Muscle of leg (tissue), 11 donors: ENCODE results near the gene INO80C. TPM values are rescaled to one million over a fixed set of nuclear protein-coding genes. Genes with fewer than 3 reads are reported as not detected.

Source experiments
- DNase-seq: peaks from one replicate; pipeline ENCODE4 v3.0.0; 2013
- H3K27ac ChIP-seq: one replicate; pipeline ENCODE4 v1.5.1; 2013; ENCODE audit warnings: mild to moderate bottlenecking, low read length, control low read depth
- H3K27me3 ChIP-seq: one replicate; pipeline ENCODE4 v1.6.1; 2013; ENCODE audit warnings: low read length; ENCODE audit not compliant: control insufficient read depth, insufficient read depth
- H3K36me3 ChIP-seq: one replicate; pipeline ENCODE4 v1.6.1; 2013; ENCODE audit warnings: low read length; ENCODE audit not compliant: control insufficient read depth, insufficient read depth
- H3K4me1 ChIP-seq: one replicate; pipeline ENCODE4 v1.6.1; 2013; ENCODE audit warnings: low read length; ENCODE audit not compliant: control insufficient read depth, insufficient read depth
- H3K4me3 ChIP-seq: one replicate; pipeline ENCODE4 v1.5.1; 2013; ENCODE audit warnings: low read length, control low read depth
- H3K9me3 ChIP-seq: replicated peaks from 2 replicates; pipeline ENCODE4 v1.6.1; 2013; ENCODE audit warnings: low read depth, low read length; ENCODE audit not compliant: control insufficient read depth
- WGBS: methylation state at CpG from one replicate; pipeline ENCODE4 v1.1.5; 2013; ENCODE audit warnings: missing lambda C conversion rate; ENCODE audit not compliant: insufficient coverage; 5-methylcytosine and 5-hydroxymethylcytosine counted together
- polyA plus RNA-seq, 8 donors: library from polyadenylated mRNA; unstranded; fragments of 120-200 nt; gene quantifications; one replicate each; pipeline versions ENCODE4 v1.2.1 to v1.2.3, GENCODE V29; 2013; ENCODE audit warnings: inconsistent platforms in 1 of 8, low replicate concordance in 1 of 8; ENCODE audit not compliant: insufficient read length in 8 of 8, insufficient read depth in 1 of 8
- total RNA-seq: library from RNA; stranded (reverse); fragments of 120-200 nt; gene quantifications from one replicate; pipeline ENCODE4 v1.2.4, GENCODE V29; 2013

Gene INO80C
- total and polyA plus RNA-seq, 9 donors = 5.4 to 33.4 (median 24.8) TPM

DNA sequence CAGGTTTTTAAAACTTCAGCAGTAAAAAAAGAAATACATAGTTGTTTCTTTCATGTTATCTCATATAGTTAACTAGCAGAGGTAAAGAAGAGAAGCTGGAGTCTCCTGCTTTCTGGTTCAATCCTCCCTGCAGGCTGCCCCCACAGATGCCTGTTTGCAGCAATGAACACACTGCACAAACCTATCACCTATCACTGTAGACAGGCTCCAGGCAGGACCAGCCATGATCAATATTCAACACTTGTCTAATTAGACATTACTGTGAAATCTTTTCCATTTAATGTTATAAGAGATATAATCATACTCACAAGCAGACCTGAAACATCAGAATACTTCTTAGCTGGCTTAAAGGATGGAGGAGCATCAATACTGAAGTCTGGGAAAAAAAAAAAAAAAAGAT lies 19.8 kb downstream of the INO80C start:
- H3K9me3 ChIP-seq = no peaks in the 10 kb centered on the region
- H3K27me3 ChIP-seq = no peaks in the 10 kb centered on the region
- no peak overlapping the region for H3K27ac ChIP-seq
- H3K36me3 ChIP-seq = no peaks in the 10 kb centered on the region
- H3K4me1 ChIP-seq = no peaks in the 10 kb centered on the region
- DNase-seq = no peak
- H3K4me3 ChIP-seq = no peak overlapping the region

DNA sequence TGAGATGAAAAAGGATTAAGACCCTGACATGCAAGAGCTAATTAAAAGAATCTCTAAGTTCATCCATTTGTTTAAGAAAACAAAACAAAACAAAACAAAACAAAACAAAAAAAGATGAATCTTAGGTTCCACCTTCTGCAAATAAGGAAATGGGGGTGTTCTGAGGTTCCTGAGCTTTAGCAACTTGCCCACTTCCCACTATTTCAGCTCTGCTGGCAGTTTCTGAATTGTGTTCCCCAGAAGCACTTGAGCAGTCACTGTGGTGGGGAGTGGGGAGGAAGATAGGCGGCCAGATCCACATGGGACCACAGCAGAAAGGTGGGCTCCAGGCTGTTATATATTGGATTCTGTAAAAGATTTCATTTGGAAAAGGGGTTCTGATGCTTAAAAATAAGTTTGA lies 20.3 kb downstream of the INO80C start:
- WGBS = 86% methylated on average over 1 of the region's 1 CpG
- no peaks in the 10 kb centered on the region for H3K27me3 ChIP-seq
- H3K4me1 ChIP-seq = no peaks in the 10 kb centered on the region
- H3K9me3 ChIP-seq = no peaks in the 10 kb centered on the region
- no peak overlapping the region for H3K4me3 ChIP-seq
- H3K36me3 ChIP-seq = no peaks in the 10 kb centered on the region
- H3K27ac ChIP-seq = no peak overlapping the region
- peak; percentile 41 for DNase-seq

DNA sequence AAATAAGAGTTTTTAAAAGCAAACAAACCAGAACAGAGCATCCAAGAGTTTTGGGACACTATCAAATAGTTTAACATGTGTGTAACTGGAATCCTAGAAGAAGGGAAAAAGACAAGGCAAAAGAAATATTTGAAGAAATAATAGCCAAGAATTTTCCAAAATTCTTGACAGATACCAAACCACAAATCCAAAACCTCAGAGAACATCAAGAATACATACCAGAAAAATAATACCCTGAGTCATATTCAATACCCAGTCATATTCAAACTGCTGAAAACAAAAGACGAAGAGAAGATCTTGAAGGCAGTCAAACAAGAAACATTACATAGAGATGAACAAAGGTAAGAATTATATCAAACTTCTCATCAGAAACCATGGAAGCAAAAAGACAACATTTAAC lies 22.9 kb downstream of the INO80C start:
- Histone ChIP-seq H3K36me3 (no peaks in the 10 kb centered on the region), H3K27ac (no peak overlapping the region), H3K9me3 (no peaks in the 10 kb centered on the region), H3K4me3 (no peak overlapping the region), H3K4me1 (no peaks in the 10 kb centered on the region), H3K27me3 (no peaks in the 10 kb centered on the region)
- WGBS = no CpG with 5 or more reads among the region's 1 CpG
- no peak for DNase-seq

DNA sequence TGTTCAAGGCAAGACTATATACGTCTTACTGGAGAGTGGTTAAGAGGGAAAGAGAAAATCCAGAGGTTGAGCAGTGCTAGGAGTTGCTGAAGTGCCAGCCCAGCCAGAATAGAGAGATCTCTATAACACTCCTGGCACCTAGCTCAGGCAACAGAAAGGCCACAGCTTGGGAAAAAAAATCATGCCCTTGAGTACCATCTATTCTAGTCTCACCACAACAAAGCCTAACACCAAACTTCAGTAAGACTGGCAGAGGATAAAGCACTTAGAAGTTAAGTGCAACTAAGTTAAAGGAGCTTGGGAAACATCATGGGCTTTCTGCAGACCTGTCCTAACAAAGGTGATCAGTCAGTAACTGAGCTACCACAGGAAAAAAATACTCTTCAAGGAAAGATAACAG lies 24.2 kb downstream of the INO80C start:
- Histone ChIP-seq H3K27ac (no peak overlapping the region), H3K27me3 (no peaks in the 10 kb centered on the region), H3K36me3 (no peaks in the 10 kb centered on the region), H3K4me1 (no peaks in the 10 kb centered on the region), H3K4me3 (no peak overlapping the region), H3K9me3 (no peaks in the 10 kb centered on the region)
- DNase-seq = no peak
- 100% methylated on average over 1 of the region's 1 CpG for WGBS

DNA sequence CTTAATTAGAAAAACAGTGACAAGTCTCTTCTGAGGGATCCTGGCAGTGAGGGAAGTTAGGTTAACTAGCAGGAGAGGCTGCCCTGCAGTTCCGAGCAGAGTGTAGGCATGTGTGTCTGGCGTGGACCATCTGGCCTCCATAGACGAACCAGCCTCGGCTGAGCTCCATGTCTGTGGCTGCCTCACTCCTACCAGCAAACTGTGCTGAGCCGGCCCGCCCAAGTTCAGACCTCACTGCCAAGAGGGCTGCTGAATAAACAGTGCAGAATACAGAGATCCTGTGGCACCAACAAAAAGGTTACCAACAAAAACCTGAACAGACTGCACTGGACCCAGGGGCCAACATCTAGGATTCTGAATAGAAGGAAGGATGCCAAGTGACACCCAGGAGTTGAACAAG lies 27.3 kb downstream of the INO80C start:
- no peak for DNase-seq
- WGBS = 58% methylated on average over 4 of the region's 6 CpGs
- Histone ChIP-seq H3K4me3 (no peak overlapping the region), H3K36me3 (no peaks in the 10 kb centered on the region), H3K27me3 (no peaks in the 10 kb centered on the region), H3K9me3 (no peaks in the 10 kb centered on the region), H3K4me1 (peaks cover 12% of the 10 kb centered on the region), H3K27ac (no peak overlapping the region)

DNA sequence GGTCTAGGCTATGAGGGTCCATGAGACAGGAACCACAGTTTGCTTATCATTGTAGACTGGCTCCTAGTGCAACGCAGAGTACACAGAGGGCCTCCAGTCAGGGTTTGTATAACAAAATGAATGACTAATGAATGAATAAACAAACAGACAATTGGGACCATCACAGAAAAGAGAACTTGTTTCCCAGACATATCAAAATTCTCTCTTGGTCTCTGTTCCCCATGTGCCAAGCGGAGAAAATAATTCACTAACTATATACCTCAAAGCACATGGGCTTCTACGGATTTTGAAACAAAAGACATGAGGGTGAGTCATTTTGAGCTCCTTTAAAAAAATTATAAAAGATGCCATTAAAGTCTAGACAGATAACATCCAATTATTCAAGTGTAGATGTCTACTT lies 28.0 kb downstream of the INO80C start:
- Histone ChIP-seq H3K4me1 (peaks cover 12% of the 10 kb centered on the region), H3K27me3 (no peaks in the 10 kb centered on the region), H3K4me3 (no peak overlapping the region), H3K36me3 (no peaks in the 10 kb centered on the region), H3K27ac (no peak overlapping the region), H3K9me3 (no peaks in the 10 kb centered on the region)
- WGBS = no CpG with 5 or more reads among the region's 3 CpGs
- DNase-seq = no peak

DNA sequence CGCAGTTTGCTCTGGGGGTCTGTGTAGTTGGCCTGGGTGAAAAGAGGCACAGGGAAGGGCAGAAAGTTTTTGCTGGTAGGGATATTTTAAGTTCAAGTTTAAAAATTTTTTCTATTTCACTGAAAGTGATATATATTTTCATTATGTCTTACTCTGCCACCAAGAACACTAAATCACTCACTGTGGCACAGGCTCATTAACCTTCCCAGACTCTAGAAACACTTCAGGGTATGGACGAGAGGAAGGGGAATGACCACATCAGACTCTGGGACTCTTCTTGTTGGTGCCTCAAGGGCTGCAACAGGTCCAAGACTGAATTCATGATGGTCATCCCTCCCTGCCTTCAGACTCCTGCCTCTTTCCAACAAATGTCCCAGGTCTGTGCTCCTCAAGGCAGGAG lies 29.0 kb downstream of the INO80C start:
- Histone ChIP-seq H3K27ac (no peak overlapping the region), H3K4me3 (no peak overlapping the region), H3K27me3 (no peaks in the 10 kb centered on the region), H3K9me3 (no peaks in the 10 kb centered on the region), H3K4me1 (peaks cover 12% of the 10 kb centered on the region), H3K36me3 (no peaks in the 10 kb centered on the region)
- no peak for DNase-seq
- WGBS = 67% methylated on average over 1 of the region's 2 CpGs

DNA sequence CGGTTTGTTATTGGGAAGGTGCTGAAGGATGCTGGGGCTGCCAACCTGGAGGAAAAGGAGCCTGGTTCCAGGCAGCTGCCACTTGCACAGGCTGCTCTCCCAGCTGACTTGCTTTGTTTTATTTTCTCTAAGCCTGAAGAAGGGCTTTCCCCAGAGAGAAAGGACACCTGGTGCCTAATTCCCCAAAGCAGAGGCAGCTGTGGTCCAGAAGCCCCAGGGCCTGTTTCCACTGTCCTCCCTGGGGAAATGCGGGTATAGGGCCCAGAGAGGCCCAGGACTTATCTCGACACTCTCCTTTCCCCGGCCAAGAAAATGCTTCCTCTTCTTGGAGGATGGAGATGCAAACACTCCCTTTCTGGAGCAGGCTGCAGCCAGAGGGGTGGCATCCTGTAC lies 30.1 kb downstream of the INO80C start:
- H3K27ac ChIP-seq = peak overlapping the region; percentile 59
- H3K27me3 ChIP-seq = no peaks in the 10 kb centered on the region
- no peak overlapping the region for H3K4me3 ChIP-seq
- 88% methylated on average over 3 of the region's 4 CpGs for WGBS
- no peaks in the 10 kb centered on the region for H3K9me3 ChIP-seq
- H3K36me3 ChIP-seq = no peaks in the 10 kb centered on the region
- no peak for DNase-seq
- peaks cover 12% of the 10 kb centered on the region for H3K4me1 ChIP-seq

DNA sequence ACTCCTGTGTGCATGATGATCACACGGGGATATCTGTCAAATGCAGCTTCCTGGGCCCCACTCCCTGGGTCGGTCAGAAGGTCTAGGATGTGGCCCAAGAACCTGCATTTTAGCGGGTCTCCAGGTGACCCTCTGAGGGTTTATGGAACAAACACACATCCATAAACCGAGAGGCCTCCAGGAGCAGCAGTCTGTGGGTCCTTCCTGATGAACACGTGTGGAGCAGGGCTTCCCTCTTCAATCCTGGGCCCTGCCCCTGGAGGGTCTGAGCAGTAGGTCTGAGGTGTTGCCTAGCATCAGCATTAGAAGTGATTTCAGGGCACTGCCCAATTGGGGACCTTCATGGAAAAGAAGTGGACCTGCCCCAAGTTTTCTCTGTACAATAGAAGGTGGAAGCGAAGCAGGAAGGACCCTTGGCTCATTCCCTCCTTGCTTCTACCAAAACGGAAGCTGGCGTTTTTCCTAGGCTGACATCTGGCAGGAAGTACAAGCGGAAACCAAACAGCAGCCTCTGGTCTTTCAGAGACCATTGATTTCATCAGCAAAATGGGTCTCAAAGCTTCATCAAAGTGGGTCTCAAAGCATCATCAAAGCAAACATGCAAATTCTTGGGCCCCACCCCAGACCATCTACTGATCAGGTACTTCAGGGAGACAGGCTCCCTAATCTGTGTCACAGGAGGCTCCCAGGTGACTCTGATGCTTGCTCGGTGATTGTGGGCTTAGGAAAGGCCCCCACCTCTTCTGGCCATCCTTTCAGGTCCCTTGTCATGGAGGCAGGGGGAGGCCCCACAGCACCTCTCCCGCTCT lies 30.7 kb downstream of the INO80C start:
- peak; percentile 82 for DNase-seq
- H3K27ac ChIP-seq = peak overlapping the region; percentile 59

DNA sequence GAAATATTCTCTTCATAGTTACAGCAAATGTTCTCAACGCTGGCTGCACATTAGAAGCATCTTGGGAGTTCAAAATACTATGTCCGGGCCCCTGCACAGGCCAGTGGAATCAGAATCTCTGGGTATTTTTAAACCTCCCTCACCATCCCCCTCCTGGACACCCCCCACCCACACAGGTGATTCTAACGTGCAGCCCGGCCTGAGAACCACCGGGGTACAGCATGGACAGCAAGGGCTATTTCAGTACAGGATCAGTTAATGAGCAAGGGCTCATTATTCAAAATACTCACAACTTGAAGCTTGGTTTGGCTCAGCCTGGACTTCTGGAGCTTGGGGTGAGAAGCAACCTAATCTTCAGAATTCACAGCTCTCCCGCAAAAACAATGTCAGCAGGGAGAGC lies 31.4 kb downstream of the INO80C start:
- 92% methylated on average over 2 of the region's 6 CpGs for WGBS
- no peaks in the 10 kb centered on the region for H3K27me3 ChIP-seq
- H3K4me3 ChIP-seq = no peak overlapping the region

More for the DNA sequence above, 30.7 kb downstream of the INO80C start:
- Histone ChIP-seq H3K4me3 (no peak overlapping the region), H3K36me3 (no peaks in the 10 kb centered on the region), H3K9me3 (no peaks in the 10 kb centered on the region), H3K27me3 (no peaks in the 10 kb centered on the region), H3K4me1 (peaks cover 12% of the 10 kb centered on the region)
- 40% methylated on average over 10 of the region's 11 CpGs for WGBS

DNA sequence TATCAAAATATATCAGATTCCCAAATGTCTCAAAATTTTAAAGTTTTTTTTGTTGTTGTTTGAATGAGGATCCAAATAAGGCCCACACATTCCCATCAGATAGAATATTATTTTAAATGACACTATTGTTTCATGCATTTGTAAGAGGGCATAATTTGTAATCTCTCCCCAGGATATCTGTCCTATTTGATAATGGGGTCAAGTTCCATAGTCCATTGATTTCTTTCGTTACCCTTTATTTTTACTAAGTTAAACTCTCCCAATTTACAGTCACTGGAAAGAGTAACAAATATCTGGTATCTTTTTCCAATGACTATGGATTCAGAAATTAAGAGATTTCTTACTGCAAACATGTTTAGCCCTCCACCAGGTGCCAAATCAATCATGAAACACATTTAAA lies 32.4 kb downstream of the INO80C start:
- Histone ChIP-seq H3K4me1 (peaks cover 12% of the 10 kb centered on the region), H3K27ac (no peak overlapping the region), H3K9me3 (no peaks in the 10 kb centered on the region), H3K27me3 (no peaks in the 10 kb centered on the region), H3K4me3 (no peak overlapping the region), H3K36me3 (no peaks in the 10 kb centered on the region)
- WGBS = no CpG with 5 or more reads among the region's 1 CpG
- DNase-seq = no peak

More for the DNA sequence above, 31.4 kb downstream of the INO80C start:
- peaks cover 12% of the 10 kb centered on the region for H3K4me1 ChIP-seq
- no peaks in the 10 kb centered on the region for H3K9me3 ChIP-seq
- peak overlapping the region; percentile 14 for H3K27ac ChIP-seq
- H3K36me3 ChIP-seq = no peaks in the 10 kb centered on the region
- no peak for DNase-seq
